ENCODE results near the gene KLK15.

Gene KLK15

GRCh38 chr19:50820549-50821247 is 12.7 kb downstream of the KLK15 start:
- no peak for ATAC-seq
- no peak for TF ChIP-seq PPARA (CRISPR knock-in tag; IDR thresholded peaks at IDR 0.05; ENCODE audit: borderline replicate concordance)
- TF ChIP-seq ZNF70 (CRISPR knock-in tag; IDR thresholded peaks at IDR 0.05): no peak
- TF ChIP-seq ZNF8 (CRISPR knock-in tag; IDR thresholded peaks at IDR 0.05): no peak
- TF ChIP-seq ZNF565 (CRISPR knock-in tag; conservative IDR thresholded peaks at IDR 0.05; ENCODE audit: low read depth): no peak
- no peak for TF ChIP-seq PATZ1 (CRISPR knock-in tag; IDR thresholded peaks at IDR 0.05; ENCODE audit: borderline replicate concordance)
- no peak for TF ChIP-seq CSRNP3 (CRISPR knock-in tag; IDR thresholded peaks at IDR 0.05)
- no peak for TF ChIP-seq ESRRG (CRISPR knock-in tag; IDR thresholded peaks at IDR 0.05)
- TF ChIP-seq RARB (CRISPR knock-in tag; IDR thresholded peaks at IDR 0.05): no peak
- TF ChIP-seq ARNTL (CRISPR knock-in tag; IDR thresholded peaks at IDR 0.05; ENCODE audit: borderline replicate concordance, low read depth): no peak
- TF ChIP-seq OSR1 (CRISPR knock-in tag; IDR thresholded peaks at IDR 0.05): no peak
- no peak for TF ChIP-seq TCF4 (CRISPR knock-in tag; IDR thresholded peaks at IDR 0.05; ENCODE audit: borderline replicate concordance)
- TF ChIP-seq ISL1 (CRISPR knock-in tag; IDR thresholded peaks at IDR 0.05): no peak
- no peak for TF ChIP-seq TOX (CRISPR knock-in tag; IDR thresholded peaks at IDR 0.05; ENCODE audit: borderline replicate concordance)
- TF ChIP-seq BACH2 (CRISPR knock-in tag; IDR thresholded peaks at IDR 0.05; ENCODE audit: borderline replicate concordance): no peak
- no peak for TF ChIP-seq ZFP3 (CRISPR knock-in tag; IDR thresholded peaks at IDR 0.05)
- TF ChIP-seq ZC3H10 (CRISPR knock-in tag; IDR thresholded peaks at IDR 0.05): no peak
- no peak for TF ChIP-seq ZFP30 (CRISPR knock-in tag; IDR thresholded peaks at IDR 0.05)
- no peak for TF ChIP-seq CREB5 (CRISPR knock-in tag; IDR thresholded peaks at IDR 0.05; ENCODE audit: low read depth)

GRCh38 chr19:50820086-50820485 is 13.3 kb downstream of the KLK15 start:
- no peak for ATAC-seq

More at GRCh38 chr19:50820086-50820485, 13.3 kb downstream of the KLK15 start:
- TF ChIP-seq ESRRG (CRISPR knock-in tag; IDR thresholded peaks at IDR 0.05): no peak
- TF ChIP-seq PPARA (CRISPR knock-in tag; IDR thresholded peaks at IDR 0.05; ENCODE audit: borderline replicate concordance): no peak
- TF ChIP-seq CSDC2 (CRISPR knock-in tag; IDR thresholded peaks at IDR 0.05): no peak
- no peak for TF ChIP-seq ZFP30 (CRISPR knock-in tag; IDR thresholded peaks at IDR 0.05)
- no peak for TF ChIP-seq GLIS3 (CRISPR knock-in tag; IDR thresholded peaks at IDR 0.05)
- TF ChIP-seq ZNF8 (CRISPR knock-in tag; IDR thresholded peaks at IDR 0.05): no peak
- TF ChIP-seq TCF4 (CRISPR knock-in tag; IDR thresholded peaks at IDR 0.05; ENCODE audit: borderline replicate concordance): no peak
- TF ChIP-seq OSR1 (CRISPR knock-in tag; IDR thresholded peaks at IDR 0.05): no peak
- no peak for TF ChIP-seq CREB5 (CRISPR knock-in tag; IDR thresholded peaks at IDR 0.05; ENCODE audit: low read depth)
- TF ChIP-seq BACH2 (CRISPR knock-in tag; IDR thresholded peaks at IDR 0.05; ENCODE audit: borderline replicate concordance): no peak
- TF ChIP-seq TSHZ2 (CRISPR knock-in tag; IDR thresholded peaks at IDR 0.05): no peak
- no peak for TF ChIP-seq TOX (CRISPR knock-in tag; IDR thresholded peaks at IDR 0.05; ENCODE audit: borderline replicate concordance)
- no peak for TF ChIP-seq ARNTL (CRISPR knock-in tag; IDR thresholded peaks at IDR 0.05; ENCODE audit: borderline replicate concordance, low read depth)
- no peak for TF ChIP-seq PATZ1 (CRISPR knock-in tag; IDR thresholded peaks at IDR 0.05; ENCODE audit: borderline replicate concordance)
- no peak for TF ChIP-seq POU6F1 (CRISPR knock-in tag; IDR thresholded peaks at IDR 0.05; ENCODE audit: borderline replicate concordance, low read depth)
- TF ChIP-seq ZNF70 (CRISPR knock-in tag; IDR thresholded peaks at IDR 0.05): no peak
- no peak for TF ChIP-seq ZC3H10 (CRISPR knock-in tag; IDR thresholded peaks at IDR 0.05)
- no peak for TF ChIP-seq ZFP3 (CRISPR knock-in tag; IDR thresholded peaks at IDR 0.05)
- TF ChIP-seq ISL1 (CRISPR knock-in tag; IDR thresholded peaks at IDR 0.05): no peak
